Keratinocyte (primary cell): ENCODE results near the gene CYP1A1. TPM values are rescaled to one million over a fixed set of nuclear protein-coding genes. Genes with fewer than 3 reads are reported as not detected.

Experiments
- DNase-seq: peaks from one replicate; pipeline ENCODE4 v3.0.0-alpha.2; 2011; ENCODE audit warnings: low read depth, missing footprints, low spot score
- FAIRE-seq: peaks from 2 replicates; lab custom pipeline; 2011; peaks lifted over from hg19 to GRCh38; lab: Jason Lieb, UNC
- H2AFZ ChIP-seq: 2 replicates; pipeline ENCODE4 v1.6.0; 2012; ENCODE audit warnings: low read length, control low read depth, inconsistent platforms; ENCODE audit not compliant: control insufficient read depth
- H3K27ac ChIP-seq: 2 replicates; pipeline ENCODE4 v1.5.1; 2011; ENCODE audit warnings: low read length; ENCODE audit not compliant: control insufficient read depth, insufficient read depth
- H3K27me3 ChIP-seq: 3 replicates; pipeline ENCODE4 v1.6.0; 2011; ENCODE audit warnings: low read length; ENCODE audit not compliant: control insufficient read depth, insufficient read depth; ENCODE audit errors: extremely low read depth
- H3K36me3 ChIP-seq, 2 experiments: 2 replicates in 1 of 2; 3 replicates in 1 of 2; pipeline ENCODE4 v1.5.1; 2011; ENCODE audit warnings: low read length in 2 of 2, mild to moderate bottlenecking in 1 of 2; ENCODE audit not compliant: control insufficient read depth in 2 of 2, insufficient read depth in 2 of 2; ENCODE audit errors: extremely low read depth in 1 of 2
- H3K4me1 ChIP-seq: 3 replicates; pipeline ENCODE4 v1.5.1; 2011; ENCODE audit warnings: low read length; ENCODE audit not compliant: control insufficient read depth, insufficient read depth; ENCODE audit errors: extremely low read depth
- H3K4me2 ChIP-seq: 3 replicates; pipeline ENCODE4 v1.6.0; 2011; ENCODE audit warnings: low read depth, low read length; ENCODE audit not compliant: control insufficient read depth, insufficient read depth; ENCODE audit errors: extremely low read depth
- H3K4me3 ChIP-seq, 3 experiments: fragments of 200-600 bp in 1 of 3; sonication (generic) in 1 of 3; 2 replicates in 2 of 3; 3 replicates in 1 of 3; pipeline ENCODE4 v1.5.1; 2011 to 2016; ENCODE audit warnings: low read length in 3 of 3, mild to moderate bottlenecking in 3 of 3, control low read depth in 2 of 3, inconsistent platforms in 1 of 3, low read depth in 1 of 3, mixed read lengths in 1 of 3, mixed run types in 1 of 3, moderate library complexity in 1 of 3; ENCODE audit not compliant: control insufficient read depth in 2 of 3, insufficient read depth in 2 of 3; ENCODE audit errors: extremely low read depth in 1 of 3
- H3K79me2 ChIP-seq: 2 replicates; pipeline ENCODE4 v1.6.0; 2012; ENCODE audit warnings: low read length; ENCODE audit not compliant: control insufficient read depth, insufficient read depth
- H3K9ac ChIP-seq: 3 replicates; pipeline ENCODE4 v1.6.0; 2011; ENCODE audit warnings: low read length; ENCODE audit not compliant: control insufficient read depth, insufficient read depth; ENCODE audit errors: extremely low read depth
- H3K9me1 ChIP-seq: 3 replicates; pipeline ENCODE4 v1.6.0; 2011; ENCODE audit warnings: low read length; ENCODE audit not compliant: control insufficient read depth, insufficient read depth; ENCODE audit errors: extremely low read depth
- H3K9me3 ChIP-seq: 2 replicates; pipeline ENCODE4 v1.5.1; 2012; ENCODE audit warnings: low read depth, low read length; ENCODE audit not compliant: control insufficient read depth
- H4K20me1 ChIP-seq: 3 replicates; pipeline ENCODE4 v1.6.0; 2011; ENCODE audit warnings: low read length; ENCODE audit not compliant: control insufficient read depth, insufficient read depth; ENCODE audit errors: extremely low read depth
- CTCF ChIP-seq, 3 experiments: IDR thresholded peaks in 1 of 3; conservative IDR thresholded peaks in 1 of 3; optimal IDR thresholded peaks in 1 of 3; 2 replicates in 2 of 3; 3 replicates in 1 of 3; pipeline versions ENCODE3 to v1.5.1; 2011; ENCODE audit warnings: low read length in 3 of 3, mild to moderate bottlenecking in 3 of 3, moderate library complexity in 2 of 3, control low read depth in 1 of 3, inconsistent platforms in 1 of 3; ENCODE audit not compliant: insufficient read depth in 2 of 3; ENCODE audit errors: extremely low read depth in 1 of 3
- EZH2 ChIP-seq: IDR thresholded peaks from one replicate; pipeline ENCODE4 v1.6.1; 2012; ENCODE audit warnings: inconsistent platforms, mild to moderate bottlenecking, low read length, moderate library complexity
- dilution Hi-C: fragments of 300-500 bp; cut with MboI; formaldehyde crosslinking; loops from one replicate; pipeline ENCODE4 v1.7.0; 2020; ENCODE audit warnings: low sequenced_read_pairs; ENCODE audit not compliant: extremely low pct_ligation_motif_present
- polyA plus RNA-seq, 5 experiments: library from polyadenylated mRNA; depleted of rRNA in 3 of 5; stranded (reverse) in 3 of 5; stranded (forward) in 1 of 5; unstranded in 1 of 5; fragments of >200 nt; gene quantifications; 1 replicate in 1 of 5; 2 replicates in 3 of 5; 3 replicates in 1 of 5; pipeline versions ENCODE4 v1.2.1 to v1.2.3, GENCODE V29; 2011 to 2012; ENCODE audit warnings: missing spikeins in 2 of 5, low read depth in 1 of 5, low replicate concordance in 1 of 5

CYP1A1 gene
- polyA plus RNA-seq, 1 donor (not counting 4 experiments of a cell fraction or from before 2014, with no cell fraction given), result 4.8 TPM

GRCh38 chr15:74769463-74770025 lies 44.2 kb upstream of the CYP1A1 start:
- peaks cover 7% of the 10 kb centered on the region for H3K4me1 ChIP-seq
- no peak overlapping the region for H3K27ac ChIP-seq
- FAIRE-seq (no peak), DNase-seq (no peak)
- H3K36me3 ChIP-seq, result no peaks in the 10 kb centered on the region
- no peak overlapping the region for H2AFZ ChIP-seq
- H3K79me2 ChIP-seq, result no peaks in the 10 kb centered on the region
- dilution Hi-C loops, result loop anchor here (10.0 kb wide), 1 partner anchor 125 kb away; no protein-coding TSS in a partner anchor
- H4K20me1 ChIP-seq, result no peaks in the 10 kb centered on the region
- no peak overlapping the region for H3K4me2 ChIP-seq
- peaks cover 14% of the 10 kb centered on the region for H3K27me3 ChIP-seq
- H3K4me3 ChIP-seq, result no peak overlapping the region
- TF ChIP-seq CTCF (optimal IDR thresholded peaks at IDR 0.05 in 1 of 3, IDR thresholded peaks at IDR 0.05 in 1 of 3, conservative IDR thresholded peaks at IDR 0.05 in 1 of 3; ENCODE audit: extremely low read depth in 1 of 3, insufficient read depth in 2 of 3, low read length in 3 of 3), result no peak
- no peak for TF ChIP-seq EZH2
- no peaks in the 10 kb centered on the region for H3K9me1 ChIP-seq
- no peaks in the 10 kb centered on the region for H3K9me3 ChIP-seq
- H3K9ac ChIP-seq, result no peak overlapping the region

- Histone ChIP-seq H3K4me1 (peaks cover 7% of the 10 kb centered on the region), H4K20me1 (no peaks in the 10 kb centered on the region), H3K79me2 (no peaks in the 10 kb centered on the region), H3K9me3 (no peaks in the 10 kb centered on the region), H3K27me3 (peaks cover 14% of the 10 kb centered on the region), H3K4me3 (no peak overlapping the region), H3K27ac (no peak overlapping the region), H3K36me3 (no peaks in the 10 kb centered on the region), H3K4me2 (peak overlapping the region; percentile 4), H3K9me1 (no peaks in the 10 kb centered on the region), H2AFZ (no peak overlapping the region), H3K9ac (no peak overlapping the region)
- dilution Hi-C loops, result no loop called here
- DNase-seq (no peak), FAIRE-seq (peak; percentile 75)
- TF ChIP-seq EZH2 (no peak), CTCF (optimal IDR thresholded peaks at IDR 0.05 in 1 of 3, IDR thresholded peaks at IDR 0.05 in 1 of 3, conservative IDR thresholded peaks at IDR 0.05 in 1 of 3; ENCODE audit: extremely low read depth in 1 of 3, insufficient read depth in 2 of 3, low read length in 3 of 3) (peak; percentile 71 to 91 (median 82))
These were observed 43.5 kb upstream of the CYP1A1 start for GRCh38 chr15:74768771-74769342.
